ENCODE data around the gene LCN10. TPM values are rescaled to one million over a fixed set of nuclear protein-coding genes. Genes with fewer than 3 reads are reported as not detected.

The LCN10 gene
- total and polyA plus RNA-seq, 2 of the 13 experiments (the other 11 are each of a cell fraction or from before 2014, with no cell fraction given), result 0.53 to 0.61 TPM

DNA sequence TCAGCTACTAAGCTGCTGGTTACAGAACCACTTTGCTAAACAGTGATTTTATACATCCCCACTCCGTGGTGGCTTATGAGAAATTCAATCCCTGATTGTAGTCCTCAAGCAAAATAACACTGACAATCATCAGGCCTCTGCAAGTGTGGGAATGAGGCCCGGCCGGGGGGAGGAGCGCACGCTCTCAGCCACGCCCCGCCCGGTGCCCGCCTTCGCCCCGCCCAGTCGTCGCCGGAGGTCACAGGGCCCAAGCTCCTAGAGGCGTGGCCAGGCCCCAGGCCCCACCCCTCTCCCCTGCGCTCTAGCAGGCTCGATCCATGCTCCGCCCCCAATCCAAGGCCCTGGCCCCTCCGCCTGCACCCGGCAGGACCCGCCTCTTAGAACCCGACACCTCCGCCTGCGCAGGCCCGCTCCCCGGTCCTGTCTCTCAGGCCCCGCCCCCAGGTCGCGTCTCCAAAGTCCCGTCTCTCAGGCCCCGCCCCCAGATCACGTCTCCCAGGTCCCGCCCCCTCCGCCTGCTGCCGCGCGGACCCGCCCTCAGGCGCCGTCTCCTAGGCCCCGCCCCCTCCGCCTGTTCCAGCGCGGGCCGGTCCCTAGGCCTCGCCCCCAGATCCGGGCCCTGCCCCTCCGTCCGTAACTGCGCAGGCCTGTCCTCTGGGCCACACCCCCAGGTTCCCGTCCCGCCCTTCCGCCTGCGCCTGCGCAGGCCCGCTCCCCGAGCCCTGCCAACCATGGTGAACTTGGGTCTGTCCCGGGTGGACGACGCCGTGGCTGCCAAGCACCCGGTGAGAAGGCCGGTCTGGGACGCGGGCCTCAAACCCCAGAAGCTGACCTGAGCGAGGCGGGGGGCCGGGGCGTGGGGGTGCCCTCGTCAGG, 48.1 kb upstream of the LCN10 start, which contains the start of gene TMEM141 (continued):
- TF ChIP-seq ZNF616 (CRISPR knock-in tag; IDR thresholded peaks at IDR 0.05; ENCODE audit: low read depth) (no peak; the same call in 1 of the 2 replicates), CERS6 (CRISPR knock-in tag; IDR thresholded peaks at IDR 0.05) (no peak), SRY (CRISPR knock-in tag; IDR thresholded peaks at IDR 0.05) (no peak; the same call in none of the 2 replicates), SOX13 (IDR thresholded peaks at IDR 0.05) (no peak), SOX13 (CRISPR knock-in tag; conservative IDR thresholded peaks at IDR 0.05 in 1 of 2, IDR thresholded peaks at IDR 0.05 in 1 of 2) (0 out of 4 replicates have a peak, but pooled peaks of 1 of the 2 experiments have one; percentile 16), SOX6 (IDR thresholded peaks at IDR 0.05) (no peak), SOX6 (CRISPR knock-in tag; IDR thresholded peaks at IDR 0.05) (no peak), YY1 (IDR thresholded peaks at IDR 0.05; ENCODE audit: insufficient read depth, insufficient replicate concordance, low read depth, low read length) (peak; percentile 86), CBFB (CRISPR knock-in tag; IDR thresholded peaks at IDR 0.05) (no peak), ZNF777 (CRISPR knock-in tag; IDR thresholded peaks at IDR 0.05) (no peak), ZNF761 (CRISPR knock-in tag; conservative IDR thresholded peaks at IDR 0.05) (no peak), AKNA (CRISPR knock-in tag; IDR thresholded peaks at IDR 0.05; ENCODE audit: borderline replicate concordance) (no peak), ATM (IDR thresholded peaks at IDR 0.05; ENCODE audit: borderline replicate concordance) (no peak), ZNF331 (CRISPR knock-in tag; IDR thresholded peaks at IDR 0.05) (peak; percentile 56; the same call in 1 of the 2 replicates), ZNF772 (CRISPR knock-in tag; IDR thresholded peaks at IDR 0.05) (no peak), KDM2A (CRISPR knock-in tag; IDR thresholded peaks at IDR 0.05; ENCODE audit: borderline replicate concordance, low read depth) (no peak), CREB1 (IDR thresholded peaks at IDR 0.05) (no peak), CREB1 (CRISPR knock-in tag; IDR thresholded peaks at IDR 0.05) (no peak), NAIF1 (CRISPR knock-in tag; IDR thresholded peaks at IDR 0.05; ENCODE audit: borderline replicate concordance) (no peak), ZNF605 (CRISPR knock-in tag; IDR thresholded peaks at IDR 0.05) (no peak), ZNF235 (CRISPR knock-in tag; IDR thresholded peaks at IDR 0.05; ENCODE audit: borderline replicate concordance) (no peak), ARNTL (CRISPR knock-in tag; IDR thresholded peaks at IDR 0.05) (no peak; the same call in 1 of the 2 replicates)
